IPS-20b (cell line): Measurements from ENCODE around the gene CCDC169.

ENCODE experiments used
- H3K27ac ChIP-seq: one replicate; pipeline ENCODE4 v1.5.1; 2013; ENCODE audit warnings: low read length
- H3K27me3 ChIP-seq: 2 replicates; pipeline ENCODE4 v1.6.1; 2013; ENCODE audit warnings: mild to moderate bottlenecking, low read length, inconsistent platforms; ENCODE audit not compliant: insufficient read depth
- H3K36me3 ChIP-seq: 2 replicates; pipeline ENCODE4 v1.6.1; 2013; ENCODE audit warnings: low read depth, mild to moderate bottlenecking, inconsistent platforms, low read length, moderate library complexity; ENCODE audit not compliant: insufficient read depth
- H3K4me1 ChIP-seq: 2 replicates; pipeline ENCODE4 v1.6.1; 2013; ENCODE audit warnings: mild to moderate bottlenecking, control low read depth, inconsistent platforms, low read length, moderate library complexity; ENCODE audit not compliant: insufficient read depth
- H3K4me3 ChIP-seq: 2 replicates; pipeline ENCODE4 v1.5.1; 2013; ENCODE audit warnings: mild to moderate bottlenecking, low read length, inconsistent platforms
- H3K9ac ChIP-seq: 2 replicates; pipeline ENCODE4 v1.6.1; 2013; ENCODE audit warnings: low read depth, mild to moderate bottlenecking, inconsistent platforms, low read length, moderate library complexity
- H3K9me3 ChIP-seq: 2 replicates; pipeline ENCODE4 v1.6.1; 2013; ENCODE audit warnings: mild to moderate bottlenecking, low read depth, low read length, inconsistent platforms; ENCODE audit not compliant: insufficient read depth

CCDC169 gene

GRCh38 chr13:36261976-36262375 is 35.6 kb downstream of the CCDC169 start:
- Histone ChIP-seq H3K4me3 (no peak overlapping the region), H3K27ac (no peak overlapping the region), H3K4me1 (peaks cover 5% of the 10 kb centered on the region; the same call in 1 of the 2 replicates), H3K36me3 (no peaks in the 10 kb centered on the region), H3K9ac (no peak overlapping the region), H3K27me3 (no peaks in the 10 kb centered on the region), H3K9me3 (no peaks in the 10 kb centered on the region)

DNA sequence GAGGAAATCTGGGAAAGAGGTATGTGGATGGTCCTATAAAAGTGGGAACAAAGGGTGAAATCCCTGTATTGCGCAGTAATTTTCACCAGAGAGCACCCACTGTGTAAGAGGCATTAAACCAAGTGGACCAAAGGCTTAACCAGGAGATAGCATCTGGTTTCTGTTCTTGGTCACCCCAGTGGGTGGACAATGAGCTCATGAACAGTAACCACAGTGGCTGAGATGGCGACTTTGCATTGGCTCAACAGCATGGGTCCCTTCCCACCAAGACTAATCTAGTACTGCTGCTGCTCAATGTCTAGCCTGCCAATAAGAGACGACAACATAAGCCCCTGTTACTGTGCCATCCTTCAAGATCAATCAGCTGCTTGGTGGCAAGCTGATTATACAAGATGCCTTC is 36.6 kb downstream of the CCDC169 start:
- Histone ChIP-seq H3K9ac (no peak overlapping the region), H3K4me3 (no peak overlapping the region), H3K27ac (no peak overlapping the region), H3K9me3 (no peaks in the 10 kb centered on the region), H3K4me1 (peaks cover 5% of the 10 kb centered on the region; the same call in 1 of the 2 replicates), H3K27me3 (no peaks in the 10 kb centered on the region), H3K36me3 (no peaks in the 10 kb centered on the region)

GRCh38 chr13:36259361-36260137 is 38.1 kb downstream of the CCDC169 start:
- no peak overlapping the region for H3K27ac ChIP-seq
- no peaks in the 10 kb centered on the region for H3K9me3 ChIP-seq
- no peak overlapping the region for H3K9ac ChIP-seq
- H3K4me3 ChIP-seq, result no peak overlapping the region
- no peaks in the 10 kb centered on the region for H3K27me3 ChIP-seq
- H3K4me1 ChIP-seq, result peaks cover 5% of the 10 kb centered on the region; the same call in 1 of the 2 replicates
- no peaks in the 10 kb centered on the region for H3K36me3 ChIP-seq

DNA sequence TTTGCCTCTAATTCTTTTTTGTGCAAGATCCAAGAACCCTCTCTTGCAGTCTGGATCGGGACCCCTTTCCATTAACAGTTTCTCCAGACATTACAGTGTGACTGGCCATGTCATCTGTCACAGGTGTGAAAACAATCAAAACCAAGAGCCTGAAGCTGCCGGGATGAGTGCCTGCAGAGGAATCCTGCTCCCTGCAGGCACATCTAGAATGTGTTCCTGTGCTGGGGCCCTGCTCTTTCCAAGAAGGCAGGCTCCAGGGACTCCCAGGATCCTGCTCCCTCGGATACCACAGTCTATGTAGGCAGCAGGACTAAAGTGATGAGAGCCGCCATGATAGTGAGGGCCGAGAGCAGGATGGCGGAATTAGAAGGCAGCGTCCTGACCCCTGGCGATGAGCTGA is 38.8 kb downstream of the CCDC169 start:
- H3K27me3 ChIP-seq, result no peaks in the 10 kb centered on the region
- H3K36me3 ChIP-seq, result no peaks in the 10 kb centered on the region
- peaks cover 5% of the 10 kb centered on the region; the same call in 1 of the 2 replicates for H3K4me1 ChIP-seq
- H3K9ac ChIP-seq, result no peak overlapping the region
- no peak overlapping the region for H3K4me3 ChIP-seq
- H3K9me3 ChIP-seq, result no peaks in the 10 kb centered on the region
- H3K27ac ChIP-seq, result no peak overlapping the region

DNA sequence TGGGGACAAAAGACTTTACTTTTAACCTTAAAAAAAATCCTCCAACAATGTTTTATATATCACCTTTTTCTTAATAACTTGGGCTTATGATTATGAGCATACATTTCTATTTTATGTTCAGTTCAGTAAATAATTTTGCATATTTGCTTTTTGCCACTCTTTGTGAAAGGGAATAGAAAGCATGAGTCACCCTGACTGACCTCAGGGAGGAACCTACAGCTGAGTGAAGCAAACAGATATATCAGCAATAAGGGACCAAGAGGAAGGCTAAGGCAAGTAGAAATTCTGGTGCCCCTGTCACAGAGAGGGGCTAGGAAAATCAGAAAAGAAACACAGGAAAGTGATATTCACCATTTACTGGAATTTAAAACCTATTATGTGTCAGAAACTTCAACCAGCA is 46.1 kb downstream of the CCDC169 start:
- Histone ChIP-seq H3K27ac (no peak overlapping the region), H3K9ac (no peak overlapping the region), H3K9me3 (no peaks in the 10 kb centered on the region; the same call in 1 of the 2 replicates), H3K27me3 (no peaks in the 10 kb centered on the region), H3K4me3 (no peak overlapping the region), H3K4me1 (peaks cover 2% of the 10 kb centered on the region; the same call in 1 of the 2 replicates), H3K36me3 (peaks cover 16% of the 10 kb centered on the region; the same call in 1 of the 2 replicates)

DNA sequence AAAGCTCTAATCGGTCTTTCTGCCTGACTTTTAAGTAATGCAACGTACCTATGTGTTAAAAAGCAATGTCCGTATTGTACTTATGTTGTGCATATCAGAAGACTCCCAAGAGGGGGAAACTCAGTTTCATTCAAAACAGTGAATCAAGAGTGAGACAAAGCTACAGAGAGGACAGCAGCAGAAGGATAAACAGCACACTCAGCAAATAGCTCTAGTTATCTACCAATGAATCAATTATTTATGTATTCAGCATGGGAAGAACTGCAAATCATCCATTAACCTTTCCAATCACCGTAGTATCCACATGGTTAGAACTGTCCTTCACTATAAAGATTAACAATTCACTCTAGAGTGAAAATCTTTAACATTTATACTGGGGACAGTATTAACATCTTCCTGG is 46.6 kb downstream of the CCDC169 start:
- H3K36me3 ChIP-seq, result peaks cover 21% of the 10 kb centered on the region; the same call in 1 of the 2 replicates
- H3K27me3 ChIP-seq, result no peaks in the 10 kb centered on the region
- no peak overlapping the region for H3K4me3 ChIP-seq
- no peak overlapping the region for H3K27ac ChIP-seq
- H3K9ac ChIP-seq, result no peak overlapping the region
- no peaks in the 10 kb centered on the region; the same call in 1 of the 2 replicates for H3K9me3 ChIP-seq
- peaks cover 2% of the 10 kb centered on the region; the same call in 1 of the 2 replicates for H3K4me1 ChIP-seq

- Histone ChIP-seq H3K4me3 (no peak overlapping the region), H3K9ac (no peak overlapping the region), H3K36me3 (peaks cover 26% of the 10 kb centered on the region), H3K27ac (no peak overlapping the region), H3K27me3 (no peaks in the 10 kb centered on the region), H3K9me3 (no peaks in the 10 kb centered on the region; the same call in 1 of the 2 replicates), H3K4me1 (peaks cover 2% of the 10 kb centered on the region; the same call in 1 of the 2 replicates)
Observed at GRCh38 chr13:36248700-36249099, 48.9 kb downstream of the CCDC169 start.

DNA sequence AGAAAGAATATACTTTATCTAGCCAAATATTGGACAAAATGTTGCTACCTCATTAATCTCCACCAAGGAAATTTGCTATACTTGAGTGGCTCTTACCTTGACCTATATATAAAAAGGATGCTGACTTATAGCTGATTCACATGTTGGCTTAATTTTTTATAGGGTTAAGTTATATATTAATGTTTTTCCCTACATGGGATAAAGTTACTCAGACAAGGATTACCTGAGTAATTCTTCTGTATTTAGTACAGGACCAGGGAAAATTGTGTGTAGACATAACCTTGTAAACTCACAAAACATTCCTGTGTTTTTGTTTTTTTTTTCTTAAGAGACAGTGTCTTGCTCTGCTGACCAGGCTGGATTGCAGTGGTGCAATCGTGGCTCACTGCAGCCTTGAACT is 52.6 kb downstream of the CCDC169 start:
- Histone ChIP-seq H3K9me3 (no peaks in the 10 kb centered on the region; the same call in 1 of the 2 replicates), H3K36me3 (peaks cover 26% of the 10 kb centered on the region), H3K27me3 (no peaks in the 10 kb centered on the region), H3K27ac (no peak overlapping the region), H3K4me3 (no peak overlapping the region), H3K4me1 (no peaks in the 10 kb centered on the region), H3K9ac (no peak overlapping the region)

DNA sequence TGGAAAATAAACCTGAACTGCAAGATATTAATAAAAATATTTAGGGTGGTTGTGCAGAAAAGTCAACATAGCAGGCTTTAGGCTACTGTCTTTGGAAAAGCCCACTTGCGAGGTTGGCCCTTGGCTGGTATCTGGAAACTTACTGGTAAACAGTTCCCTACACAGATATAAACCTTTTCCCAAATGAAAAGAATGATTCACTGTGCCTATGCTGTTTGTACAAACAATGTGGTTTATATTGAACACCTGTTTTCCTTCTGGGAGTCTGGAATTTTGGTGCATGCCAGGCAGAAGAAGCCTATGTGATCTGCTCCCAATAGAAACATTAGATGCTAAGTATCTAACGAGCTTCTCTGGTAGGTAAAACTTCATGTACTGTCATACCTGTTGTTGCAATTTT is 53.5 kb downstream of the CCDC169 start:
- Histone ChIP-seq H3K27ac (no peak overlapping the region), H3K4me3 (no peak overlapping the region), H3K36me3 (peaks cover 26% of the 10 kb centered on the region), H3K4me1 (no peaks in the 10 kb centered on the region), H3K27me3 (no peaks in the 10 kb centered on the region), H3K9me3 (no peaks in the 10 kb centered on the region; the same call in 1 of the 2 replicates), H3K9ac (no peak overlapping the region)

- Histone ChIP-seq H3K27ac (no peak overlapping the region), H3K4me1 (no peaks in the 10 kb centered on the region), H3K27me3 (no peaks in the 10 kb centered on the region), H3K9me3 (no peaks in the 10 kb centered on the region; the same call in 1 of the 2 replicates), H3K4me3 (no peak overlapping the region), H3K36me3 (peaks cover 23% of the 10 kb centered on the region), H3K9ac (no peak overlapping the region)
Observed at GRCh38 chr13:36242761-36243160, 54.9 kb downstream of the CCDC169 start.

GRCh38 chr13:36231236-36231635 is 66.4 kb downstream of the CCDC169 start:
- Histone ChIP-seq H3K9me3 (0 out of 2 replicates have a peak, but pooled peaks cover 10% of the 10 kb centered on the region), H3K9ac (no peak overlapping the region), H3K27ac (no peak overlapping the region), H3K4me1 (no peaks in the 10 kb centered on the region), H3K27me3 (no peaks in the 10 kb centered on the region), H3K4me3 (no peak overlapping the region), H3K36me3 (0 out of 2 replicates have a peak, but pooled peaks cover 5% of the 10 kb centered on the region)

DNA sequence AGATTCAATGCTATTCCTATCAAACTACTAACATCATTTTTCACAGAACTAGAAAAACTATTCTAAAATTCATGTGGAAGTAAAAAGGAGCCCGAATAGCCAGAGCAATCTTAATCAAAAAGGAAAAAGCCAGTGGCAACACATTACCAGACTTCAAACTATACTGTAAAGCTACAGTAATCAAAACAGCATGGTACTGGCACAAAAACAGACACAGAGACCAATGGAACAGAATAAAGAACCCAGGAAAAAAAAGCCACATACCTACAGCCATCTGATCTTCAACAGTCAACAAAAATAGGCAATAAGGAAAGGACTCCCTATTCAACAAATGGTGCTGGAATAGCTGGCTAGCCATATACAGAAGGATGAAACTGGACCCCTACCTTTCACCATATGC is 72.9 kb downstream of the CCDC169 start:
- Histone ChIP-seq H3K9ac (no peak overlapping the region), H3K36me3 (0 out of 2 replicates have a peak, but pooled peaks cover 21% of the 10 kb centered on the region), H3K27ac (no peak overlapping the region), H3K9me3 (peaks cover 17% of the 10 kb centered on the region), H3K27me3 (no peaks in the 10 kb centered on the region), H3K4me1 (no peaks in the 10 kb centered on the region), H3K4me3 (no peak overlapping the region)
